Peyer's patch (tissue), 4 donors: Measurements from ENCODE around the gene TCTN1.

Experiments
- CTCF ChIP-seq, 6 experiments: fragments of 450-650 bp in 4 of 6; fragments of 200-600 bp in 2 of 6; sonication (generic) in 1 of 6; IDR thresholded peaks; one replicate each; pipeline ENCODE4 v1.5.1; 2017 to 2019; ENCODE audit warnings: antibody characterized with exemption in 6 of 6, mild to moderate bottlenecking in 3 of 6, moderate library complexity in 1 of 6
- POLR2A ChIP-seq, 2 donors: fragments of 450-650 bp; IDR thresholded peaks; one replicate each; pipeline ENCODE4 v1.5.1; 2017; ENCODE audit warnings: antibody characterized with exemption in 2 of 2, mild to moderate bottlenecking in 2 of 2, moderate library complexity in 2 of 2

- no peak for TF ChIP-seq CTCF (IDR thresholded peaks at IDR 0.05)
- no peak for TF ChIP-seq POLR2A (IDR thresholded peaks at IDR 0.05)
Observed at GRCh38 chr12:110679201-110679600, 65.3 kb downstream of the TCTN1 start.
